ENCODE data around the gene RAB11FIP2. TPM values are rescaled to one million over a fixed set of nuclear protein-coding genes. Genes with fewer than 3 reads are reported as not detected.

Gene RAB11FIP2
- total RNA-seq, 2 experiments from 2014 or later: 20.9 to 27.0 TPM

GRCh38 chr10:117993166-117993565 is 53.6 kb downstream of the RAB11FIP2 start:
- intact Hi-C loops (cut with micrococcal nuclease; ENCODE audit: unreplicated experiment): no loop called here
- no peaks in the 10 kb centered on the region for H3K79me2 ChIP-seq (ENCODE audit: insufficient read depth, low read depth, low read length)
- no peak overlapping the region for H2AFZ ChIP-seq (ENCODE audit: low read length)
- H3K9me3 ChIP-seq (ENCODE audit: low read length): no peaks in the 10 kb centered on the region
- no peaks in the 10 kb centered on the region for H4K20me1 ChIP-seq (ENCODE audit: insufficient read depth, low read length)
- no peaks in the 10 kb centered on the region for H3K4me1 ChIP-seq (ENCODE audit: insufficient read depth, low read length, poor library complexity, severe bottlenecking)
- H3K27ac ChIP-seq (ENCODE audit: low read depth, low read length, poor library complexity, severe bottlenecking): no peak overlapping the region
- no peak for DNase-seq (ENCODE audit: low spot score)
- TF ChIP-seq EZH2phosphoT487 (IDR thresholded peaks at IDR 0.05; ENCODE audit: borderline replicate concordance, low read depth, low read length) (no peak), CTCF (conservative IDR thresholded peaks at IDR 0.05; ENCODE audit: low read length) (no peak)
- ChIA-PET CTCF (ENCODE audit: unreplicated experiment) (no interaction called here), POLR2A (no interaction called here)
- no peaks in the 10 kb centered on the region for H3K9me2 ChIP-seq (ENCODE audit: insufficient read depth, low read length)
- BruUV-seq (replicated peaks): no TSS peak
- H3K4me2 ChIP-seq (ENCODE audit: low read length): no peak overlapping the region
- H3K36me3 ChIP-seq (ENCODE audit: insufficient read depth, low read length): no peaks in the 10 kb centered on the region
- no peak overlapping the region for H3K4me3 ChIP-seq (ENCODE audit: low read depth, low read length, poor library complexity, severe bottlenecking)

- Histone ChIP-seq H4K20me1 (ENCODE audit: insufficient read depth, low read length) (no peaks in the 10 kb centered on the region), H3K9me3 (ENCODE audit: low read length) (no peaks in the 10 kb centered on the region), H2AFZ (ENCODE audit: low read length) (no peak overlapping the region), H3K9me2 (ENCODE audit: insufficient read depth, low read length) (no peaks in the 10 kb centered on the region), H3K27ac (ENCODE audit: low read depth, low read length, poor library complexity, severe bottlenecking) (no peak overlapping the region), H3K4me2 (ENCODE audit: low read length) (no peak overlapping the region), H3K79me2 (ENCODE audit: insufficient read depth, low read depth, low read length) (no peaks in the 10 kb centered on the region), H3K4me3 (ENCODE audit: low read depth, low read length, poor library complexity, severe bottlenecking) (no peak overlapping the region), H3K4me1 (ENCODE audit: insufficient read depth, low read length, poor library complexity, severe bottlenecking) (no peaks in the 10 kb centered on the region), H3K36me3 (ENCODE audit: insufficient read depth, low read length) (no peaks in the 10 kb centered on the region)
- intact Hi-C loops (cut with micrococcal nuclease; ENCODE audit: unreplicated experiment): no loop called here
- no peak for TF ChIP-seq CTCF (conservative IDR thresholded peaks at IDR 0.05; ENCODE audit: low read length)
- no peak for TF ChIP-seq EZH2phosphoT487 (IDR thresholded peaks at IDR 0.05; ENCODE audit: borderline replicate concordance, low read depth, low read length)
- DNase-seq (ENCODE audit: low spot score): no peak
- ChIA-PET CTCF (ENCODE audit: unreplicated experiment) (no interaction called here), POLR2A (no interaction called here)
- BruUV-seq (replicated peaks): no TSS peak
Measured at GRCh38 chr10:117991701-117992100, 55.0 kb downstream of the RAB11FIP2 start.

GRCh38 chr10:117989962-117990361 is 56.8 kb downstream of the RAB11FIP2 start:
- H3K4me2 ChIP-seq (ENCODE audit: low read length): no peak overlapping the region
- intact Hi-C loops (cut with micrococcal nuclease; ENCODE audit: unreplicated experiment): no loop called here
- DNase-seq (ENCODE audit: low spot score): no peak
- TF ChIP-seq CTCF (conservative IDR thresholded peaks at IDR 0.05; ENCODE audit: low read length): no peak
- TF ChIP-seq EZH2phosphoT487 (IDR thresholded peaks at IDR 0.05; ENCODE audit: borderline replicate concordance, low read depth, low read length): no peak
- POLR2A ChIA-PET: no interaction called here
- no peak overlapping the region for H2AFZ ChIP-seq (ENCODE audit: low read length)
- H3K4me1 ChIP-seq (ENCODE audit: insufficient read depth, low read length, poor library complexity, severe bottlenecking): no peaks in the 10 kb centered on the region
- H3K9me2 ChIP-seq (ENCODE audit: insufficient read depth, low read length): no peaks in the 10 kb centered on the region
- no peaks in the 10 kb centered on the region for H3K79me2 ChIP-seq (ENCODE audit: insufficient read depth, low read depth, low read length)
- CTCF ChIA-PET (ENCODE audit: unreplicated experiment): no interaction called here
- H3K4me3 ChIP-seq (ENCODE audit: low read depth, low read length, poor library complexity, severe bottlenecking): no peak overlapping the region
- no peaks in the 10 kb centered on the region for H3K9me3 ChIP-seq (ENCODE audit: low read length)
- H3K36me3 ChIP-seq (ENCODE audit: insufficient read depth, low read length): no peaks in the 10 kb centered on the region
- H3K27ac ChIP-seq (ENCODE audit: low read depth, low read length, poor library complexity, severe bottlenecking): no peak overlapping the region
- no TSS peak for BruUV-seq (replicated peaks)
- H4K20me1 ChIP-seq (ENCODE audit: insufficient read depth, low read length): no peaks in the 10 kb centered on the region
